ENCODE results near the gene SULT4A1. TPM values are rescaled to one million over a fixed set of nuclear protein-coding genes. Genes with fewer than 3 reads are reported as not detected.

Gene SULT4A1
- total RNA-seq, 1 experiment from 2014 or later: 8.4 TPM

GRCh38 chr22:43841742-43842141 lies 20.6 kb downstream of the SULT4A1 start:
- no TSS peak for BruUV-seq (replicated peaks)
- no peak overlapping the region for H2AFZ ChIP-seq (ENCODE audit: low read depth, low read length, poor library complexity, severe bottlenecking)

More at GRCh38 chr22:43841742-43842141, 20.6 kb downstream of the SULT4A1 start:
- TF ChIP-seq RAD21 (IDR thresholded peaks at IDR 0.05; ENCODE audit: low read depth) (no peak), ZNF274 (IDR thresholded peaks at IDR 0.05; ENCODE audit: low read depth, low read length) (no peak), POLR2AphosphoS5 (IDR thresholded peaks at IDR 0.05; ENCODE audit: low read depth, low read length) (no peak), CBX3 (IDR thresholded peaks at IDR 0.05; ENCODE audit: low read depth) (no peak), ZBTB33 (IDR thresholded peaks at IDR 0.05; ENCODE audit: extremely low read depth, insufficient replicate concordance, low read length) (no peak), EZH2phosphoT487 (IDR thresholded peaks at IDR 0.05; ENCODE audit: borderline replicate concordance) (no peak), SRF (IDR thresholded peaks at IDR 0.05; ENCODE audit: low read depth) (no peak), EZH2 (IDR thresholded peaks at IDR 0.05) (no peak), ELF1 (IDR thresholded peaks at IDR 0.05; ENCODE audit: borderline replicate concordance, low read depth) (no peak), EGR1 (IDR thresholded peaks at IDR 0.05; ENCODE audit: low read depth) (no peak), CTCF (IDR thresholded peaks at IDR 0.05 in 2 of 3, conservative IDR thresholded peaks at IDR 0.05 in 1 of 3; ENCODE audit: borderline replicate concordance in 1 of 3, insufficient read depth in 1 of 3, low read depth in 2 of 3, low read length in 2 of 3) (no peak), FOSL1 (IDR thresholded peaks at IDR 0.05; ENCODE audit: low read depth) (no peak), JUND (IDR thresholded peaks at IDR 0.05) (no peak), SIN3A (IDR thresholded peaks at IDR 0.05; ENCODE audit: low read depth) (no peak)
- TF ChIP-seq, protein P1, sequence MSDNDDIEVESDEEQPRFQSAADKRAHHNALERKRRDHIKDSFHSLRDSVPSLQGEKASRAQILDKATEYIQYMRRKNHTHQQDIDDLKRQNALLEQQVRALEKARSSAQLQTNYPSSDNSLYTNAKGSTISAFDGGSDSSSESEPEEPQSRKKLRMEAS (IDR thresholded peaks at IDR 0.05): no peak
- TF ChIP-seq, protein P2, sequence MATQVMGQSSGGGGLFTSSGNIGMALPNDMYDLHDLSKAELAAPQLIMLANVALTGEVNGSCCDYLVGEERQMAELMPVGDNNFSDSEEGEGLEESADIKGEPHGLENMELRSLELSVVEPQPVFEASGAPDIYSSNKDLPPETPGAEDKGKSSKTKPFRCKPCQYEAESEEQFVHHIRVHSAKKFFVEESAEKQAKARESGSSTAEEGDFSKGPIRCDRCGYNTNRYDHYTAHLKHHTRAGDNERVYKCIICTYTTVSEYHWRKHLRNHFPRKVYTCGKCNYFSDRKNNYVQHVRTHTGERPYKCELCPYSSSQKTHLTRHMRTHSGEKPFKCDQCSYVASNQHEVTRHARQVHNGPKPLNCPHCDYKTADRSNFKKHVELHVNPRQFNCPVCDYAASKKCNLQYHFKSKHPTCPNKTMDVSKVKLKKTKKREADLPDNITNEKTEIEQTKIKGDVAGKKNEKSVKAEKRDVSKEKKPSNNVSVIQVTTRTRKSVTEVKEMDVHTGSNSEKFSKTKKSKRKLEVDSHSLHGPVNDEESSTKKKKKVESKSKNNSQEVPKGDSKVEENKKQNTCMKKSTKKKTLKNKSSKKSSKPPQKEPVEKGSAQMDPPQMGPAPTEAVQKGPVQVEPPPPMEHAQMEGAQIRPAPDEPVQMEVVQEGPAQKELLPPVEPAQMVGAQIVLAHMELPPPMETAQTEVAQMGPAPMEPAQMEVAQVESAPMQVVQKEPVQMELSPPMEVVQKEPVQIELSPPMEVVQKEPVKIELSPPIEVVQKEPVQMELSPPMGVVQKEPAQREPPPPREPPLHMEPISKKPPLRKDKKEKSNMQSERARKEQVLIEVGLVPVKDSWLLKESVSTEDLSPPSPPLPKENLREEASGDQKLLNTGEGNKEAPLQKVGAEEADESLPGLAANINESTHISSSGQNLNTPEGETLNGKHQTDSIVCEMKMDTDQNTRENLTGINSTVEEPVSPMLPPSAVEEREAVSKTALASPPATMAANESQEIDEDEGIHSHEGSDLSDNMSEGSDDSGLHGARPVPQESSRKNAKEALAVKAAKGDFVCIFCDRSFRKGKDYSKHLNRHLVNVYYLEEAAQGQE (IDR thresholded peaks at IDR 0.05; ENCODE audit: low read depth): no peak
- no peaks in the 10 kb centered on the region for H3K4me1 ChIP-seq (ENCODE audit: control insufficient read depth in 1 of 2, insufficient read depth in 2 of 2, low read length in 2 of 2)
- no peaks in the 10 kb centered on the region for H4K20me1 ChIP-seq (ENCODE audit: insufficient read depth)
- DNase-seq (ENCODE audit: low read depth, low spot score) (no peak), ATAC-seq (no peak)
- RAD21 ChIA-PET (ENCODE audit: low non-redundant PET in 1 of 2, low total read pairs in 2 of 2, uncharacterized antibody in 2 of 2, unreplicated experiment in 2 of 2): no interaction called here
- POLR2A ChIA-PET: no interaction called here
- H3K9me2 ChIP-seq (ENCODE audit: insufficient read depth): no peaks in the 10 kb centered on the region
- intact Hi-C loops (cut with micrococcal nuclease): no loop called here
- H3K4me2 ChIP-seq (ENCODE audit: low read length): no peak overlapping the region
- H3K79me2 ChIP-seq (ENCODE audit: insufficient read depth, low read length): peaks cover 7% of the 10 kb centered on the region; the same call in 1 of the 2 replicates
- no peak overlapping the region for H3K4me3 ChIP-seq (replicated peaks in 1 of 2; ENCODE audit: low read depth in 1 of 2, low read length in 2 of 2)
- CTCF ChIA-PET: no interaction called here
- H3K36me3 ChIP-seq (ENCODE audit: control insufficient read depth in 1 of 2, insufficient read depth in 2 of 2, low read length in 2 of 2): no peaks in the 10 kb centered on the region
- H3K27me3 ChIP-seq (ENCODE audit: insufficient read depth, low read length): no peaks in the 10 kb centered on the region
- H3K9ac ChIP-seq (ENCODE audit: low read length): no peak overlapping the region
- no peak overlapping the region for H3K27ac ChIP-seq (ENCODE audit: low read depth, low read length)
- H3K9me3 ChIP-seq (ENCODE audit: control insufficient read depth in 1 of 2, insufficient read depth in 1 of 2, low read depth in 1 of 2, low read length in 2 of 2): no peaks in the 10 kb centered on the region

Data from HCT116 (cell line).